HuH-7.5 (cell line): ENCODE data around the gene SERINC5.
A peak's percentile ranks its signal among the peaks of the same experiment; 100 is the strongest.

Source experiments
- DNase-seq: peaks from one replicate; pipeline ENCODE4 v3.0.0; 2011; ENCODE audit warnings: low spot score

SERINC5 gene

GRCh38 chr5:80254767-80255430, 949 bp downstream of the SERINC5 start:
- peak; percentile 28 for DNase-seq

DNA sequence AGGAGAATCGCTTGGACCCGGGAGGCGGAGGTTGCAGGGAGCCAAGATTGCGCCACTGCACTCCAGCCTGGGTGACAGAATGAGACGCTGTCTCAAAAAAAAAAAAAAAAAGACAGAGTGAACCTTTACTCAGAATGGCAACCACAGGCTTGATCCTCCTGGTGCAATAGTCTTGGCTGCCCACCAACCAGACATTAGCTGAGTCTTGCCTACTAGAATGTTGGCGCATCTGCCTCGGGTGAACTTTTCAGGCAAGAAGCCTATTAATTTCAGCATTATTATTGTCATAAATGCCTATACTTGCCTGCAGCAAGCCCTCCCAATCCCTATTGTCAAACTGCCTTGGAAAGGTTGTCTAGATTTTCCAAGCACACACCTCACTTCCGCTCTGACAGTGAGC, 4.2 kb downstream of the SERINC5 start:
- no peak for DNase-seq

GRCh38 chr5:80250801-80251200, 5.0 kb downstream of the SERINC5 start:
- DNase-seq = no peak

GRCh38 chr5:80249901-80250300, 5.9 kb downstream of the SERINC5 start:
- no peak for DNase-seq

GRCh38 chr5:80248378-80248777, 7.5 kb downstream of the SERINC5 start:
- no peak for DNase-seq

- peak; percentile 36 for DNase-seq
Measured at GRCh38 chr5:80246995-80247729, 8.7 kb downstream of the SERINC5 start.

DNA sequence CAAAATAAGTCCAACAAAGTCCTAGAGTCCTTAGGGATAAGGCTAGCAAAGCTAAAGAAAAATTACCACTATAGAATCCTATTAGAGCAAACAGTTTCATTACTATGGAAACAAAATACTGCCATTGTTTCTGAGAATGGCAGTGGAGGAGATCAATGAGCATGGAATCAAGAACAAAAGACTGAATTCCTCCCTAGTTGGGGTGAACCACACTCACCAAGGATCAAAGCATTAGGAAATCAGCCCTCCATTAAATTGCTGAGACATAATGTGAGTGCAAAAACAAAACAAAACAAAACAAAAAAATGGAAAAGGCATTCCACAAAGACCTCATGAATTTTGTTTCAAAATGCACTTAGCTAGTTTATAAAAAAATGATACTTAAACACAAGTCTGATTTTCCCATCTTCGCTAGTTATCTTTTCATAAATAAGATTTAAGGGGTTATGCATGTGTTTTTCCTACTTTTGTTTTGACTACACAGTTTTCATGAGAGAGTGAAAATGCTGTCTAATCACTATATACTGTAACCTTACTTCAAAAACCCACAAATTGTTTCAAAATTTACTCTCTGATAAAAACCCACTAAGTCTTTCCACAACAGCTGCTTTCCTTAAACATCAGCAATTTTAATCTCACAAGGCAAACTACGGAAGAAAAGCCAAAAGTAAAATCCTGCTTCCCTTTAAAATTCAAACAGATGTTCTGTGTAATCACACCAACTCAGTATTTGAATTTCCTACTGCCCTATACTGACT, 9.7 kb downstream of the SERINC5 start:
- DNase-seq = no peak

DNA sequence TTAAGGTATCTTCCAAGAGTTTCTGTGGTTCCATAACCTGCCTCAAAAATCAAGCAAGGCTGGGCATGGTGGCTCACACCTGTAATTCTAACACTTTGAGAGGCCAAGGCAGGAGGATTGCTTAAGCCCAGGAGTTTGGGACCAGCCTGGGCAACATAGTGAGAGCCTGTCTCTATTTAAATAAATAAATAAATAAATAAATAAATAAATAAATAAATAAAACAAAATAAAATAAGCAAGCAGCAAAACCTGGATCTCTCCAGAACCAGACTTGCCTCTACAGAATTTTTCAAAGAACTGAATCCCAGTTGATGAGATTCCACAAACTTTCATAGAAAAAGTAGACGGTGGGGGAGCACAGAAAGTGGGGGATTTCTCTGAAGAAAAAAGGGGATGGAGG, 12.3 kb downstream of the SERINC5 start:
- DNase-seq = no peak

DNA sequence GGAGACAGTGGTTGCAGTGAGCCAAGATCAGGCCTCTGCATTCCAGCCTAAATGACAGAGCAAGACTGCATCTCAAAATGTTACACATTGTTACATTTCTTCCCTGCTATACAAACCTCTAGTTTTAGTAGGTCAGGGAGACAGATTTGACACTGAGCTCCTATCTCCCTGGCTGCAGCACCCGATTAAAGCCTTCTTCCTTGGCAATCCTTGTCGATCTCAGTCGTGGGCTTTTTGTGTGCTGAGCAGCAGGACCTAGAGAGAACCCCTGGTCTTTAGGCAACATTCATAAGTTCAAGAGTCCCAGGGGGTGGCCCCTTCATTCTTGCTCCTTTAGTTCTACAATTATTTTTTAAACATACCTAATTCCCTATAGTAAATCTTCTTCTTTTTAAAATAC, 13.0 kb downstream of the SERINC5 start:
- DNase-seq = no peak

- DNase-seq = no peak
Measured at GRCh38 chr5:80240368-80240986, 15.4 kb downstream of the SERINC5 start.

- no peak for DNase-seq
Measured at GRCh38 chr5:80239680-80240367, 16.0 kb downstream of the SERINC5 start.

DNA sequence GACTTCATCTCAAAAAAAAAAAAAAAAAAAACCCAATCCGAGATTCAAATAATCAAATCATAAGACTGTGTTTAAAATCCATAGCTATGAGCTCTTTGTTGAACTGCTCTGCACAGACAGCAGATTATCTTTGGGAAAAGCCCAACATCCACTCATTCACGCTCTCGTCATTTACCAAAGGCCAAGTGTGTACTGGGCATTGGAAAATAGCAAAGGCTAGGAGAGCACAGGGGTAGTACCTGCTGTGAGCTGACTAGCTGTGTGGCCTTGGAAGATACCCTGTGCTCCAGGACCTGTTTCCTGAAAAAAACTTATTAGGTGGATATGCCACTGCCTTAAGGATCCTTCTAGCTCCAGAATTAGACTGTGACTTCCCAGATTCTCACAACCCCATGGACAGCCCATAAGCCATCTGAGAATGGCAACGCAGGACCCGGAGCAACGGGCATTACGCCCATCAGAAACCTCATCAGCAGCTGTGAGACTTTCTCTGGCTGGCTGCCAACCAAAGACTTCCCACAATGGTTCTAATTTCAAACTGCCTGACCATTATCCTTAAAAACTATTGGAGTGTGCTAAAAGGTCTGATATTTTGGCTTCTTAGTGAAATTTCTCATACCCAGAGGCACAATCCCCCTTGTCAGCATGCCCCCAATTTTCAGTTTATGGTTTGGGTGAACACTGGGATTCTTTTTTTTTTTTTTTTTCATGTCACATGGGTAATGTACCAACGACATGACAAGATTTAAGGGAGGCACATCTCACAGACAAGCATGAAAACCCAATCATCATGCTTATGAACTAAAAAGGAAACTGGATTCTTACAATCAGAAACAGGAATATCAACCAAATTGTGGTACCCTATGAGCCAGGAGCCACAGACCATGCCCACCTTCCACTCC, 16.8 kb downstream of the SERINC5 start:
- DNase-seq = no peak

GRCh38 chr5:80238097-80238496, 17.8 kb downstream of the SERINC5 start:
- DNase-seq = no peak

- no peak for DNase-seq
Measured at GRCh38 chr5:80237243-80237642, 18.6 kb downstream of the SERINC5 start.

- DNase-seq = no peak
Measured at GRCh38 chr5:80234116-80234948, 21.5 kb downstream of the SERINC5 start.

DNA sequence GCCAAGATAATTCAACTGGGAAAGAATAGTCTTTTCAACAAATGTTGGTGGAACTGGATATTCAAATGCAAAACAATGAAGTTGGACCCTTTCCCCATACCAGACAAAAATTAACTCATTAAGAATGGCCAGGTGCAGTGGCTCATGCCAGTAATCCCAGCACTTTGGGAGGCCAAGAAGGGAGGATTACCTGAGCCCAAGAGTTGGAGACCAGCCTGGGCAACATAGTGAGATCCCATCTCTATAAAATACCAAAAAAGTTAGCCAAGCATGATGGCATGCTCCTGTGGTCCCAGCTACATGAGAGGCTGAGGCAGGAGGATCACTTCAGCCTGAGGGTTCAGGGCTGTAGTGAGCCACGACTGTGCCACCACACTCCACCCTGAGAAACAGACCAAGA, 24.2 kb downstream of the SERINC5 start:
- DNase-seq = no peak

- no peak for DNase-seq
Measured at GRCh38 chr5:80231243-80231642, 24.6 kb downstream of the SERINC5 start.

GRCh38 chr5:80230269-80230992, 25.4 kb downstream of the SERINC5 start:
- no peak for DNase-seq

- DNase-seq = no peak
Measured at GRCh38 chr5:80229902-80230255, 26.0 kb downstream of the SERINC5 start.
